Islet of Langerhans (tissue), 1 donor: ENCODE data around the gene CFTR.
"Not testable (repeated sequence)": the region's sequence is repeated elsewhere in the genome, so short reads cannot be mapped to it uniquely, and the experiment has no call there.

Experiments
- FAIRE-seq: peaks from one replicate; lab custom pipeline; 2011; peaks lifted over from hg19 to GRCh38; lab: Jason Lieb, UNC

Gene CFTR

GRCh38 chr7:117479225-117480054 is at the start of gene CFTR:
Gene CFTR, plus strand, starts transcription at chr7:117480025. Its CDS starts 70 bp downstream, at chr7:117480095.
- FAIRE-seq: no peak

GRCh38 chr7:117435475-117436043 is 44.3 kb upstream of the CFTR start:
- FAIRE-seq: peak; percentile 90

DNA sequence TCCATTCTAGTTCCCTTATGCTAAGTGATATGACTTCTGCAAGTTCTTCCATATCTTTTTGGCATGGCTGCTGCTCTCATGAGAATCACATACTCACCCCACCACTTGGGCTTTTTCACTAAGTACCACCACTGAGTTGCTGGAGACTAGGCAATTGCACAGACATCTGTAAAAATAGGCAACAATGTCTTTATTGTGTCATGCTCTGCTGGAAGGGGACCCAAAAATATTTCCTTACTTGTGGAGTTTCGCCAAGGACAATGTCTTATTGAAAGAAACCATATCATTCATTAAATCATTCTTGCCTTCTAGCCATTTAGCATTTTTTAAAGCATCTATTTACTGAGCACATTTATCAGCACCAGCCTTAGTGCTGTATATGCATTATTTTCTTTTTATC is 35.2 kb upstream of the CFTR start:
- no peak for FAIRE-seq

GRCh38 chr7:117445206-117445605 is 34.6 kb upstream of the CFTR start:
- FAIRE-seq: no peak

- no peak for FAIRE-seq
Observed at GRCh38 chr7:117446220-117446815, 33.5 kb upstream of the CFTR start.

DNA sequence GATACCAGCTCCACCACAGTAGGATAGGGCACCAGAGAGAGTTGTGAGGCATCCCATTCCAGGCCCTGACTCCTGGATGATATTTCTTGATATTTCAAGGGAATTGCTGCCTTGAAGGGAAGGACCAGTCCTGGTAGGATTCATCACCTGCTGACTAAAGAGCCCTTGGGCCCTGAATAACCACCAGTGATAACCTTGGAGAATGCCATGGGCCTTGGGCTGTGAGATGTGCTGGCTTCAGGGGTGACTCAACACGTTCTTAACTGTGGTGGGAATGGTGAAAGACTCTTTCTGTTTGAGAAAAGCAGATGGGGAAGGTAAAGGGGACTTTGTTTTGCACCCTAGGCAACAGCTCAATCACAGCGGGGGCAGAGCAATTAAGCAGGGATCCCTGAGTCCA is 31.2 kb upstream of the CFTR start:
- no peak for FAIRE-seq

DNA sequence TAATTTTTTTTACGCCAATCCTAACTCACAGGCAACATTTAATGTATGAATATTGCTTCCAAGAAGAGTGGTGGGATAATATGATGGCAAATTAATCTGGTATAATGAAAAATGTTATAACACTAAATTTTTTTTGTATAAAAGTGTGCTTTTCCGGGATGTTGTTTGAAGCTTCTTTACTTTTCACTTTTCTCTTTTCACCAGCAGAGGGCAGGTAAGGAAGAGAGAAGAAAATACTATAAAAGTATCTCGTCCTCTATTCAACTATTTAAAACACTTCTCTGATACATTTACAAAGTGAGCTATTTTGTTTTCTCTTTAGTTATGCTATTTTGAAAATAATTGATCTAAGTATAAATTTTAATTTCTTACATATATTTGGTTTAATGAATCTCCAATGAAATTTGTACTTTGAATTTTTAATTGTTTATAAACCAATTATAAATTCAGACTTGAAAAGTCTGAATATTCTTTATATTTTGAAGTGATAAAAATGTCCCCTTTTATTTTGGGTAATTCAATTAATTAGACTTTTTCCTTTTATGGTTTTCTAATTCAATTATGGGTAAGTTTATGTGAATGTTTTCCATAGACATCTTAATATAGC is 20.7 kb upstream of the CFTR start:
- FAIRE-seq: peak; percentile 97

DNA sequence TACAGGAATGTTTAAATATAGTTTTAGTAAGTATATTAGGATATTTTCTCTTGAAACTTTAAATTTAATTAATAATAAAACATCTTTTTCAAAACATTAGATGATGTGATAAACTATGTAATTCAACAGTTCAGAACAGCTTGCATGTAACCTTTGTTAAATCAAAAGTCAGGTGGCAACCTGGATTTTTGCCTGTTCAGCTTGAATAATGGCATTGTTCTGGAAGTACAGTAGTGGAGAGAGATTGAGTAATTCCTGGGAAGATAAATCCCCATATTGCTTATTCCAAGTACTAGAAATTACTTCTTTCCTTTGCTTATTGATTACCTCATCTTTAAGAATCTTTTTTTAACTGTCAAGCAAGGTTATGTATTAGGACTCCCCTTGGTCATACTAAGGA is 20.1 kb upstream of the CFTR start:
- FAIRE-seq: no peak

DNA sequence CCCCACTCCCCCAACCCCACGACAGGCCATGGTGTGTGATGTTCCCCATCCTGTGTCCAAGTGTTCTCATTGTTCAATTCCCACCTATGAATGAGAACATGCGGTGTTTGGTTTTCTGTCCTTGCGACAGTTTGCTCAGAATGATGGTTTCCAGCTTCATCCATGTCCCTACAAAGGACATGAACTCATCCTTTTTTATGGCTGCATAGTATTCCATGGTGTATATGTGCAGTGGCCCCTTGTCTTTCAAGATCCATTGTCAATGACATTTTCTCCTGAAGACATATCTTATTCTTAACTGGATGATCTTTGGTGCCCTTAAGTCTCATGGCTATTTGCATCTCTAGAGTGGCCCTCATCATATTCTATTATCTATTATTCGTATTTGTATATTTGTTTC is 19.0 kb upstream of the CFTR start:
- not testable (repeated sequence) for FAIRE-seq

DNA sequence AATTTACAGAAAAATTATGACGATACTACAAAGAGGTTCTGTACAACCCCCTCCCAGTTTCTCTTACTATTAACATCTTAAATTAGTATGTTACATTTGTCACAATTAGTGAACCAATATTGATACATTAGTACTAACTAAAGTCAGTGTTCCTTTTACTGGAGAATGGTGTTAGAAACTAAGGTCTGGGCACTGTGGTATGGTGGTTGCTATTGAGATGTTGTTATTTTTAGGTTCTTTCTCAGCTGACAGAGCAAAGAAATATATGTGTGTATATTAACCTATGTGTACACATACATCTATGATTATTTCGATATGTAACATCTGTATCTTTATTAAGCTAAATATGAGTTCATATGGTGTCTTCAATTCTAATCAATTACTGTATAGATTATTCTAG is 11.7 kb upstream of the CFTR start:
- FAIRE-seq: no peak

DNA sequence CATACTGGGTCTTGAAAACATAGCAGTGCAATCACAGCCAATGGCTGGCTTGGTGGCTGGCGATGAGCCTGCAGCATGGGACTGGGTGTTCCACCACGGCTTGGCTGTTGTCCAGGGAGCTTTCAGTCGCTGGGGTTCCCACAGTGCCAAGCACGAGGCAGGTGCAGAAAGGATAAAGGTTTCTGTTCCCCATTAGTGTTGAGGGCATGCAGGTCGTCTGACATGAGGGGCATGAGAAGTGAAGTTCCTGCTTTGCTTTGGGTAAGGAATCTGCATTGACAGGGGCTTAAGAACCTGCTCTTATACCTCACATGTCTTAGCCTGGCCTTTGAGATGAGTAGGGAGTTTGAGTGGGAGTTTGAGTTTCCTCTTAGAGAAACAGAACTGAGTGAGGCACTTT is 9.0 kb upstream of the CFTR start:
- FAIRE-seq: no peak

- no peak for FAIRE-seq
Observed at GRCh38 chr7:117472335-117472734, 7.5 kb upstream of the CFTR start.

- no peak for FAIRE-seq
Observed at GRCh38 chr7:117476557-117477215, 3.1 kb upstream of the CFTR start.

DNA sequence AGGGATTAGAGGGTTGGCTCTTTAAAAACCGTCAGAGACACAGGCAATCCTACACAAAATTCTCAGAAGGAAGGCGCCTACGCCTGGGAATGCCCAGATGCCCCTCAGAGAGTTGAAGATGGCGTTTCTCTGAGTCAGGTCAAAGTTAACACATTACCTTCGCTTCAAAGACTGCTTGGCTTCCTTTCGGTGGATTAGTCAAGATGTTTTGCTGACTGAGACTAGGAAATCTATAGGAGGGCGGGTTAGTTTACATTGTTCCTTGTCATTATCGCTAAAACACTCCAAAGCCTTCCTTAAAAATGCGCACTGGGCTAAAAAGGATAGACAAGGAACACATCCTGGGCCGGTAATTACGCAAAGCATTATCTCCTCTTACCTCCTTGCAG is 995 bp upstream of the CFTR start:
- no peak for FAIRE-seq

- FAIRE-seq: no peak
Observed at GRCh38 chr7:117480055-117480362, 184 bp downstream of the CFTR start.

- no peak for FAIRE-seq
Observed at GRCh38 chr7:117480978-117481377, 1.2 kb downstream of the CFTR start.

GRCh38 chr7:117485118-117485620 is 5.3 kb downstream of the CFTR start:
- no peak for FAIRE-seq

- no peak for FAIRE-seq
Observed at GRCh38 chr7:117489016-117489415, 9.2 kb downstream of the CFTR start.

GRCh38 chr7:117489430-117489829 is 9.6 kb downstream of the CFTR start:
- FAIRE-seq: no peak

GRCh38 chr7:117489911-117490310 is 10.1 kb downstream of the CFTR start:
- FAIRE-seq: no peak

DNA sequence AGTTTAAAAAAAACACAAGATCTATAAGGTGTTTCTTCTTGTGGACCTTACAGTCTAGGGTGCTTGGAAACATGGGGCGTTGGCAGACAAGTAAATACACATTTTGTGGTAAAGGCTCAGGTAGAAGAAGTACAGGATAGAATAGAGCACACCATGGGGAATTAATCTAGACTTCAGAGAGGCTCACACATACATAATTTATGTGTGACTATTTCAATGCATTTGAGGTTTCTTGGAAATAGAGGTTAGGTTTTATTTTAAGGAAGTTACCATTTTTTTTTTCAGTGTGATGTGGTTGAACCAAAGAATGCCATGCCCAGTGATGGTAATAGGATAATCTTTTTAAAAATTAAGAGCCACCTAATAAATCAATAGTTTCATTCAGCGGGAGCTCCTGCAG is 12.8 kb downstream of the CFTR start:
- no peak for FAIRE-seq

- no peak for FAIRE-seq
Observed at GRCh38 chr7:117493460-117493859, 13.6 kb downstream of the CFTR start.

DNA sequence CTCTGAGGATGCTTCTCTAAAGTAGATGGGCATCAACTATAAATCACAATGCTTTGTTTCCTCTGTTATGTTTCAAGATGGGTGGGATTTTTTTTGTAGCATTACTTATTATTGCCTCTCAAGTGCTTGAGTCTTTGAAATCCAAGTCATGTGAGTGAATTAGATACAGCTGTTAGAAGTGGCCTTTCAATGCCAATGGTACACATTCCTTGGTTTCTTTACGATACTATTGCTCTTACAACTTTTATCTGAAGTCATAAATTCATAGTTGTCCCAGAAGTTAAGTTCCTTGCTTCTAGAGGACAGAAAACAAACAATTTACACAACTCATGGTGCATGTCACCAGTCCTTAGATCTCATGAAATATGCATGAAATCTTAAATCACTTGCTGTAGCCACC is 15.5 kb downstream of the CFTR start:
- FAIRE-seq: no peak
